ENCODE measurements around the gene ZNF653. TPM values are rescaled to one million over a fixed set of nuclear protein-coding genes. Genes with fewer than 3 reads are reported as not detected.

The ZNF653 gene
- total RNA-seq, 4 donors from 2014 or later: 13.6 to 41.7 (median 14.2) TPM

DNA sequence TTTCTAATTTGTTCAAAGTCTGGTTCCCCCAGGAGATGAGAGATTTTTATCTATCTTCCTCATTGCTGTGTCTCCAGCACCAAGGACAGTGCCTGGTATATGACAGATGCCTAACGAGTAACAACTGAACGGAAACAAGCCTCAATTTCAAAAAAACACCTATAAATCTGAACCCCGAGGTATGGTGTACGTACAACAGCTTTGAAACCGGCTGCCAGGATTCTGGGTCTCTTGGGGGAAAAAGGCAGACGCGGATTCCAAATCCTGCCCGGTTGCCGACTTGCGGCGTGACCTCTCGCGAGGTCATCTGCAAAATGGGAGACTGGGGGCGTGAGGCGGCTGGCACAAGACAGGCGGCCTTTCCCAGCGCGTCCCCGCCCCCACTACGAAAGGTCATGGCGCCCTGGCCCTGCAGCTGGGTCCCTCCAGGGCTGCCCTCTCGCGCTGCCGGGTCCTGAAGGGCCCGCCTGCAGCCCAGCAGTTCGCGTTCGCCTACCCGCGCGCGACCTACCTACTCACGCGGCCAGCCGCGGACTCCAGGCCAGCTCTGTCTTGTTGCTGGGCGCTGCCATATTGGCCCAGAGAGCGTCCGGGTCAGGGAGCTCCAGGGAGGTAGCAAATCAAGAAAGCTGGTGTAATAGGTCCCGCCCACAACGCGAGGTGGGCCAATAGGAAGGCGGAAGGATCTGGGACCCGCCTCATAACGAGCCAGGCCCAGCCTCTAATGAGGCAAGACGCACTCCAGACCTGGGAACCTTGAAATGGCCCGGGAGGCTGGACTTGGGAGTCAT lies 23.1 kb upstream of the ZNF653 start, which contains the start of gene ECSIT:
TSS of gene ECSIT (minus strand) at position 584 of the 791 bp plus-strand sequence. CDS start 9,964 bp downstream, outside the sequence.
- intact Hi-C loops (cut with DNase I): no loop called here
- peak; percentile 99 for DNase-seq
- Histone ChIP-seq H3K27me3 (no peaks in the 10 kb centered on the region), H3K36me3 (no peaks in the 10 kb centered on the region), H3K9me3 (no peaks in the 10 kb centered on the region), H3K4me3 (replicated peaks in 1 of 3) (peak within 1 kb of the TSS; percentile 68 to 79 (median 77)), H3K27ac (peak within 1 kb of the TSS; percentile 51 to 86 (median 80)), H3K4me1 (peaks cover 12 to 15% of the 10 kb centered on the region in 2 donors)
- TF ChIP-seq, protein P1, sequence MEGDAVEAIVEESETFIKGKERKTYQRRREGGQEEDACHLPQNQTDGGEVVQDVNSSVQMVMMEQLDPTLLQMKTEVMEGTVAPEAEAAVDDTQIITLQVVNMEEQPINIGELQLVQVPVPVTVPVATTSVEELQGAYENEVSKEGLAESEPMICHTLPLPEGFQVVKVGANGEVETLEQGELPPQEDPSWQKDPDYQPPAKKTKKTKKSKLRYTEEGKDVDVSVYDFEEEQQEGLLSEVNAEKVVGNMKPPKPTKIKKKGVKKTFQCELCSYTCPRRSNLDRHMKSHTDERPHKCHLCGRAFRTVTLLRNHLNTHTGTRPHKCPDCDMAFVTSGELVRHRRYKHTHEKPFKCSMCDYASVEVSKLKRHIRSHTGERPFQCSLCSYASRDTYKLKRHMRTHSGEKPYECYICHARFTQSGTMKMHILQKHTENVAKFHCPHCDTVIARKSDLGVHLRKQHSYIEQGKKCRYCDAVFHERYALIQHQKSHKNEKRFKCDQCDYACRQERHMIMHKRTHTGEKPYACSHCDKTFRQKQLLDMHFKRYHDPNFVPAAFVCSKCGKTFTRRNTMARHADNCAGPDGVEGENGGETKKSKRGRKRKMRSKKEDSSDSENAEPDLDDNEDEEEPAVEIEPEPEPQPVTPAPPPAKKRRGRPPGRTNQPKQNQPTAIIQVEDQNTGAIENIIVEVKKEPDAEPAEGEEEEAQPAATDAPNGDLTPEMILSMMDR (IDR thresholded peaks at IDR 0.05): no peak
- TF ChIP-seq POLR2A (IDR thresholded peaks at IDR 0.05): peak in 1 of 2 donors; percentile 66
- 1 to 2% methylated on average over 29 to 31 of the region's 47 CpGs for WGBS, 2 donors

DNA sequence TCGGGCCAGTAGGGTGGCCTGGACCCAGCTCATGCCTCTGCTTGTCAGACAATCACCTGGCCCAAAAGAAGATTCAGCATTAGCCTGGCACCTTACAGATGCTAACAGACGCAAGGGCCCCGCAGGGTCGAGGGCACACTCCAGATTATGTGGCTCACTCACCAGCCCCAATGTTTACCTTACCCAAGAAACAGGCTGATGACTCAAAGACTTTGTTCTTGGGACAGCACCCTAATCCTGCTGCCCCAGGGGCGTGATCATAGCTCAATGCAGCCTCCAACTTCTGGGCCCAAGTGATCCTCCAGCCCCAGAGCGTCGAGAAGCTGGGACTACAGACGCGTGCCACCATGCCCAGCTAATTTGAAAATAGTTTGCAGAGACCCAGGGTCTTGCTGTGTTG lies 13.5 kb upstream of the ZNF653 start:
- Histone ChIP-seq H3K36me3 (peaks cover 0 to 12% of the 10 kb centered on the region in 2 donors), H3K27ac (no peak overlapping the region), H3K4me3 (replicated peaks in 1 of 3) (no peak overlapping the region), H3K9me3 (no peaks in the 10 kb centered on the region), H3K4me1 (no peaks in the 10 kb centered on the region), H3K27me3 (no peaks in the 10 kb centered on the region)
- 92 to 93% methylated on average over 7 to 9 of the region's 9 CpGs for WGBS, 2 donors
- intact Hi-C loops (cut with DNase I): no loop called here
- DNase-seq: no peak
- TF ChIP-seq, protein P1 (IDR thresholded peaks at IDR 0.05): no peak
- no peak for TF ChIP-seq POLR2A (IDR thresholded peaks at IDR 0.05)

DNA sequence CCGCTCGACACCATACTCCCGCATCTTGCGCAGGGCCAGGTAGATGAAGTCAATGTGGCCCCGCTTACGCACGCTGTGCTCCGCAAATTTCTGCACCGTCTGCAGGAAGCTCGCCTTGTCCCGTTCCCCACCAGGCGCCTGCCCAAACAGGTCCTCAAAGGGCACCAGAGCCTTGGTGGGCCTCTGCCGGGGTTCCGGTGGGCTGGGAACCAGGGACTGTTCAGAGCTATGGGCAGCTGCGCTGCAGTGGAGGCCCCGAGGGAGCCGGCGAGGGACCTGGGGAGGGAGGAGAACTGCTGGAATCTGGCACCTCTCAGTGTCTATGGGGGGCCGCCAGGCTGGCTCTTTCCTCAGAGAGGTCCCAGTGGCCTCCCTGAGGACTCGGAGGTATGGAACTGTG lies 8.3 kb upstream of the ZNF653 start:
- Histone ChIP-seq H3K9me3 (no peaks in the 10 kb centered on the region), H3K4me3 (replicated peaks in 1 of 3) (no peak overlapping the region), H3K4me1 (no peaks in the 10 kb centered on the region), H3K27ac (no peak overlapping the region), H3K36me3 (peaks cover 0 to 23% of the 10 kb centered on the region in 2 donors), H3K27me3 (no peaks in the 10 kb centered on the region)
- no peak for TF ChIP-seq POLR2A (IDR thresholded peaks at IDR 0.05)
- TF ChIP-seq, protein P1 (IDR thresholded peaks at IDR 0.05): no peak
- 94 to 99% methylated on average over 20 of the region's 20 CpGs for WGBS, 2 donors
- DNase-seq: no peak
- intact Hi-C loops (cut with DNase I): no loop called here

DNA sequence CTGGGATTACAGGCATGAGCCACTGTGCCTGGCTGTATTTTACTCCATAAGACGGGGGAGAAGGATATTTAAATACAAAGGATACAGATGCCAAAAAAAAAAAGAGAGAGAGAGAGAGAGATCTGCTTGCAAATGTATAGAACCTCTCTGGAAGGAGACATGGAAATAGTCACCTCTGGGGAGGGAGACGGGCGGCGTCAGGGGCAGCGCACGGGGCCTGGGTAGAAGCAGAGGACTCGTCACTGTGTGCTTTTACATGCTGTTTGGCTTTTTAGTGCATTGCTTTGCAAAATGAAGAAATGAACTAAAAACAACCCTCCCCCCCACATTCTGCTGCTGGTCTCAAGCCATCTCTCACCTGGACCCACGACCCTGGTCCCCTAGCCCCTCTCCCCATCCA lies 4.8 kb upstream of the ZNF653 start:
- 96 to 98% methylated on average over 8 of the region's 8 CpGs for WGBS, 2 donors
- no peaks in the 10 kb centered on the region for H3K9me3 ChIP-seq
- H3K27ac ChIP-seq: no peak overlapping the region
- DNase-seq: no peak
- intact Hi-C loops (cut with DNase I): no loop called here
- TF ChIP-seq, protein P1 (IDR thresholded peaks at IDR 0.05): no peak
- TF ChIP-seq POLR2A (IDR thresholded peaks at IDR 0.05): no peak
- H3K4me3 ChIP-seq (replicated peaks in 1 of 3): no peak overlapping the region
- H3K27me3 ChIP-seq: no peaks in the 10 kb centered on the region
- H3K4me1 ChIP-seq: peaks cover 0 to 5% of the 10 kb centered on the region in 2 donors
- peaks cover 0 to 11% of the 10 kb centered on the region in 2 donors for H3K36me3 ChIP-seq

All from thyroid gland (tissue), 4 donors.